Gastroesophageal sphincter (tissue), 3 donors: ENCODE measurements around the gene ZNF516.

ENCODE experiments used
- EP300 ChIP-seq: sonication (generic); formaldehyde crosslinking; IDR thresholded peaks from one replicate; pipeline ENCODE4 v1.6.1; 2017; ENCODE audit warnings: antibody characterized with exemption, mild to moderate bottlenecking
- TF ChIP-seq, protein P1 (sequence below), 4 experiments: fragments of 200-600 bp in 2 of 4; fragments of 450-650 bp in 2 of 4; sonication (generic) in 1 of 4; IDR thresholded peaks; one replicate each; pipeline ENCODE4 v1.5.1; 2017 to 2019; ENCODE audit warnings: antibody characterized with exemption in 4 of 4, mild to moderate bottlenecking in 2 of 4, moderate library complexity in 2 of 4

DNA sequence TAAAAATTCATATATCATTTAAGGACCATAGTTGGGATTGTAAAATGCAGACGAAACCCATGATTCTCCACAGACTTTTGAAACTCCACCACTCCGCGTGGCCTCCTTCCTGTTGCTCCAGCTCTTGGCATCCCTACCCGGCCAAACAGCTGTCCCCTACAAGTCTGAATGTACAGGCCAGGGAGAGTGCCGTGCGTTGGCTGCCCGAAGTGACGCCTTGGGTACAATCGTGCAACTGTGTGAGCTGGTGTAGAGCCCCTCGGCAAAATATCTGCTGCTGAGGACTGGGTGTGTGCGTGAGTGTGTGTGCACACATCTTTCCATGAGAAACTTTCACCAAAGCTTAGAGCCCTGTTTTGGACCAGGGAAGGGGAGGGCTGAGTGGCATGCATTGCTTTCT, 43.8 kb upstream of the ZNF516 start:
- TF ChIP-seq, protein P1, sequence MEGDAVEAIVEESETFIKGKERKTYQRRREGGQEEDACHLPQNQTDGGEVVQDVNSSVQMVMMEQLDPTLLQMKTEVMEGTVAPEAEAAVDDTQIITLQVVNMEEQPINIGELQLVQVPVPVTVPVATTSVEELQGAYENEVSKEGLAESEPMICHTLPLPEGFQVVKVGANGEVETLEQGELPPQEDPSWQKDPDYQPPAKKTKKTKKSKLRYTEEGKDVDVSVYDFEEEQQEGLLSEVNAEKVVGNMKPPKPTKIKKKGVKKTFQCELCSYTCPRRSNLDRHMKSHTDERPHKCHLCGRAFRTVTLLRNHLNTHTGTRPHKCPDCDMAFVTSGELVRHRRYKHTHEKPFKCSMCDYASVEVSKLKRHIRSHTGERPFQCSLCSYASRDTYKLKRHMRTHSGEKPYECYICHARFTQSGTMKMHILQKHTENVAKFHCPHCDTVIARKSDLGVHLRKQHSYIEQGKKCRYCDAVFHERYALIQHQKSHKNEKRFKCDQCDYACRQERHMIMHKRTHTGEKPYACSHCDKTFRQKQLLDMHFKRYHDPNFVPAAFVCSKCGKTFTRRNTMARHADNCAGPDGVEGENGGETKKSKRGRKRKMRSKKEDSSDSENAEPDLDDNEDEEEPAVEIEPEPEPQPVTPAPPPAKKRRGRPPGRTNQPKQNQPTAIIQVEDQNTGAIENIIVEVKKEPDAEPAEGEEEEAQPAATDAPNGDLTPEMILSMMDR (IDR thresholded peaks at IDR 0.05), result no peak
- TF ChIP-seq EP300, result no peak
